SK-N-SH (cell line): ENCODE data around the gene LRRC75A. TPM values are rescaled to one million over a fixed set of nuclear protein-coding genes. Genes with fewer than 3 reads are reported as not detected.

Experiments
- CTCF ChIA-PET: fragments of 300-600, 350-600 bp; formaldehyde crosslinking; extraction: SDS; loops from one replicate; lab custom pipeline; 2021; lab: Yijun Ruan, JAX
- POLR2A ChIA-PET: fragments of 350-600 bp; sonication (Branson Sonifier 250); formaldehyde crosslinking; extraction: SDS; loops from one replicate; lab custom pipeline; 2020; ENCODE audit warnings: antibody characterized with exemption, inconsistent platforms; lab: Yijun Ruan, JAX
- DNase-seq: peaks from one replicate; pipeline ENCODE4 v3.0.0; 2012
- H2AFZ ChIP-seq: fragments of 200-600 bp; sonication (generic); 2 replicates; pipeline ENCODE4 v1.8.1; 2016; ENCODE audit warnings: antibody characterized with exemption, mild to moderate bottlenecking, low read depth
- H3F3A ChIP-seq: fragments of 200-600 bp; sonication (generic); replicated peaks from 2 replicates; pipeline ENCODE3; 2016; ENCODE audit warnings: antibody characterized with exemption, mild to moderate bottlenecking; ENCODE audit not compliant: insufficient read depth
- H3K27ac ChIP-seq, 2 experiments: fragments of 200-500 bp in 1 of 2; fragments of 200-600 bp in 1 of 2; sonication (Bioruptor generic) in 1 of 2; sonication (generic), shearing (Covaris generic) in 1 of 2; 2 replicates each; pipeline versions ENCODE4 v1.5.1 to v1.6.1; 2014 to 2016; ENCODE audit warnings: low read depth in 2 of 2, inconsistent platforms in 1 of 2, low read length in 1 of 2, mild to moderate bottlenecking in 1 of 2, mixed read lengths in 1 of 2
- H3K27me3 ChIP-seq: fragments of 200-600 bp; sonication (generic), shearing (Covaris generic); 2 replicates; pipeline ENCODE4 v1.6.1; 2016; ENCODE audit warnings: mixed run types; ENCODE audit not compliant: insufficient read depth
- H3K36me3 ChIP-seq, 2 experiments: fragments of 200-500 bp in 1 of 2; fragments of 200-600 bp in 1 of 2; sonication (Bioruptor generic) in 1 of 2; sonication (generic) in 1 of 2; replicated peaks in 1 of 2; 2 replicates each; pipeline versions ENCODE3 to v1.5.1; 2014 to 2016; ENCODE audit warnings: low read length in 1 of 2, mild to moderate bottlenecking in 1 of 2; ENCODE audit not compliant: insufficient read depth in 2 of 2, control insufficient read depth in 1 of 2
- H3K4me1 ChIP-seq, 2 experiments: fragments of 200-500 bp in 1 of 2; fragments of 200-600 bp in 1 of 2; sonication (Bioruptor generic) in 1 of 2; sonication (generic), shearing (Covaris generic) in 1 of 2; 2 replicates each; pipeline versions ENCODE4 v1.5.1 to v1.6.1; 2014 to 2016; ENCODE audit warnings: low read depth in 1 of 2, low read length in 1 of 2, mixed run types in 1 of 2; ENCODE audit not compliant: insufficient read depth in 2 of 2, control insufficient read depth in 1 of 2
- H3K4me2 ChIP-seq: fragments of 200-600 bp; sonication (generic), shearing (Covaris generic); 2 replicates; pipeline ENCODE4 v1.6.1; 2017; ENCODE audit warnings: mixed run types
- H3K4me3 ChIP-seq, 2 experiments: fragments of 200-500 bp in 1 of 2; fragments of 200-600 bp in 1 of 2; sonication (Bioruptor generic) in 1 of 2; sonication (generic), shearing (Covaris generic) in 1 of 2; 2 replicates each; pipeline versions ENCODE4 v1.5.1 to v1.8.1; 2014 to 2016; ENCODE audit warnings: low read depth in 2 of 2, inconsistent platforms in 1 of 2, low read length in 1 of 2, mild to moderate bottlenecking in 1 of 2, mixed read lengths in 1 of 2, moderate library complexity in 1 of 2
- H3K79me2 ChIP-seq: fragments of 200-600 bp; sonication (generic); 2 replicates; pipeline ENCODE4 v1.8.1; 2017; ENCODE audit warnings: mild to moderate bottlenecking; ENCODE audit not compliant: insufficient read depth
- H3K9ac ChIP-seq: fragments of 200-600 bp; sonication (generic); 2 replicates; pipeline ENCODE4 v1.6.1; 2017; ENCODE audit warnings: mixed run types
- H3K9me2 ChIP-seq: fragments of 200-600 bp; sonication (generic); 2 replicates; pipeline ENCODE4 v1.6.1; 2017; ENCODE audit warnings: mixed run types
- H3K9me3 ChIP-seq: fragments of 200-600 bp; sonication (generic); 2 replicates; pipeline ENCODE4 v1.6.1; 2017; ENCODE audit warnings: mixed run types, mild to moderate bottlenecking, moderate library complexity
- H4K20me1 ChIP-seq: fragments of 200-600 bp; sonication (generic); 2 replicates; pipeline ENCODE4 v1.6.1; 2017; ENCODE audit warnings: mild to moderate bottlenecking, mixed run types; ENCODE audit not compliant: insufficient read depth
- CHD2 ChIP-seq: fragments of 150-350 bp; IDR thresholded peaks from 2 replicates; pipeline ENCODE4 v1.6.1; 2018; ENCODE audit warnings: low read length; ENCODE audit not compliant: partially characterized antibody
- ELF1 ChIP-seq: IDR thresholded peaks from 2 replicates; pipeline ENCODE4 v1.4.0; 2012
- EP300 ChIP-seq, 2 experiments: IDR thresholded peaks; 2 replicates each; pipeline versions ENCODE4 v1.4.0 to v1.6.1; 2012; ENCODE audit warnings: borderline replicate concordance in 1 of 2, low read depth in 1 of 2, low read length in 1 of 2
- FOXJ3 ChIP-seq: sonication (generic); formaldehyde crosslinking; IDR thresholded peaks from 2 replicates; pipeline ENCODE4 v1.5.1; 2020; ENCODE audit warnings: mild to moderate bottlenecking, missing genetic modification reagents
- FOXM1 ChIP-seq: IDR thresholded peaks from 2 replicates; pipeline ENCODE4 v1.4.0; 2012; ENCODE audit warnings: low read depth, mild to moderate bottlenecking
- GABPA ChIP-seq: IDR thresholded peaks from 2 replicates; pipeline ENCODE4 v1.4.0; 2012; ENCODE audit warnings: low read depth, mild to moderate bottlenecking
- IRF3 ChIP-seq: fragments of 150-350 bp; IDR thresholded peaks from 2 replicates; pipeline ENCODE4 v1.6.1; 2016; ENCODE audit warnings: mild to moderate bottlenecking, low read depth, low read length
- MEF2A ChIP-seq: IDR thresholded peaks from 2 replicates; pipeline ENCODE4 v1.4.0; 2012; ENCODE audit warnings: low read depth, borderline replicate concordance
- MXI1 ChIP-seq: IDR thresholded peaks from 2 replicates; pipeline ENCODE4 v1.6.1; 2012; ENCODE audit warnings: mild to moderate bottlenecking, low read depth, low read length, improper control_type of control experiment
- POLR2AphosphoS5 ChIP-seq: IDR thresholded peaks from 2 replicates; pipeline ENCODE4 v1.6.1; 2012; ENCODE audit warnings: low read depth, low read length
- RFX5 ChIP-seq: IDR thresholded peaks from 2 replicates; pipeline ENCODE4 v1.6.1; 2012; ENCODE audit warnings: mild to moderate bottlenecking, improper control_type of control experiment, low read length
- SIN3A ChIP-seq: IDR thresholded peaks from 2 replicates; pipeline ENCODE4 v1.6.1; 2012; ENCODE audit warnings: low read depth, mild to moderate bottlenecking, low read length, moderate library complexity, borderline replicate concordance
- SMC3 ChIP-seq: IDR thresholded peaks from 2 replicates; pipeline ENCODE4 v1.6.1; 2012; ENCODE audit warnings: low read depth, low read length, improper control_type of control experiment
- TAF1 ChIP-seq: IDR thresholded peaks from 2 replicates; pipeline ENCODE4 v1.6.1; 2012; ENCODE audit warnings: low read depth, mild to moderate bottlenecking, low read length, moderate library complexity, borderline replicate concordance
- TEAD4 ChIP-seq: IDR thresholded peaks from 2 replicates; pipeline ENCODE4 v1.4.0; 2012; ENCODE audit warnings: mild to moderate bottlenecking, borderline replicate concordance; ENCODE audit not compliant: insufficient read depth
- WGBS: methylation state at CpG from one replicate; pipeline ENCODE4 v1.1.6; 2017; ENCODE audit warnings: low lambda C conversion rate; 5-methylcytosine and 5-hydroxymethylcytosine counted together
- polyA plus RNA-seq, 3 experiments: library from polyadenylated mRNA; depleted of rRNA; stranded (reverse); fragments of >200 nt; gene quantifications; 2 replicates each; pipeline ENCODE4 v1.2.3, GENCODE V29; 2012
- TF ChIP-seq, protein P1 (sequence below): fragments of 150-350 bp; IDR thresholded peaks from 2 replicates; pipeline ENCODE4 v1.6.1; 2017; ENCODE audit warnings: antibody characterized with exemption, low read length, low read depth, borderline replicate concordance
- TF ChIP-seq, protein P2 (sequence below): IDR thresholded peaks from 2 replicates; pipeline ENCODE4 v1.4.0; 2012; ENCODE audit warnings: low read depth, borderline replicate concordance

The LRRC75A gene
- polyA plus RNA-seq, 1 of the 3 experiments (the other 2 are of a cell fraction) = 1.2 TPM

DNA sequence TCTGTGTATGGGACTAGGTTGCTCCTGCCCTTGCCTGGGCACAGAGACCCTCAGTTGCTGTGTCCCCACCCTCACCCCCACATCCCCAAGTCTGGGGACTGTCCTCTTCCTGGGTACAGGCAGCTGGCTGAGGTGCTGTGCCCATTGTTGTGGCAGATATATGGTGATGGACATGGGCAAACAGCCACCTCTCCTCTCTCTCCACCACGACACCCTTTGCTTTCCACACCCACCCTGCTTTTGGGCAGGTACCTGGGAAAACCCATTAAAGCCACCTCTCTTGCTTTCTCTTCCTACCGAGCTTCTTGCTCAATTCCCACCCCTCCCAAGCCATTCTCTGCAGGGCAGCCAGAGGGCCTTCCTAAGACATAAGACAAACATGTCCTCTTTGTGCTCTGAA is 54.9 kb downstream of the LRRC75A start:
- H3K79me2 ChIP-seq = peaks cover 33% of the 10 kb centered on the region
- POLR2A ChIA-PET = interaction anchor here (1.7 kb wide), 1 partner anchor 87 kb away, joined by 5 read pairs; no protein-coding TSS in a partner anchor
- H3K4me2 ChIP-seq = no peak overlapping the region
- no peak overlapping the region for H3K4me3 ChIP-seq
- H3K9me3 ChIP-seq = no peaks in the 10 kb centered on the region
- H3K9ac ChIP-seq = no peak overlapping the region
- H3K9me2 ChIP-seq = no peaks in the 10 kb centered on the region
- WGBS = 84% methylated on average over 2 of the region's 2 CpGs
- CTCF ChIA-PET = interaction anchor here (1.2 to 1.5 kb wide), 3 partner anchors 9 to 30 kb away, joined by 3 to 7 read pairs (median 4); no protein-coding TSS in a partner anchor
- no peak for DNase-seq
- peaks cover 19% of the 10 kb centered on the region for H3F3A ChIP-seq
- H3K27ac ChIP-seq = no peak overlapping the region
- H3K27me3 ChIP-seq = no peaks in the 10 kb centered on the region
- H3K4me1 ChIP-seq = peaks cover 18 to 19% of the 10 kb centered on the region in 2 experiments; a peak in 3 of 4 replicates
- peaks cover 27% of the 10 kb centered on the region for H4K20me1 ChIP-seq
- TF ChIP-seq MEF2A (no peak), IRF3 (no peak), EP300 (IDR thresholded peaks at IDR 0.05; ENCODE audit: borderline replicate concordance in 1 of 2, low read depth in 1 of 2, low read length in 1 of 2) (no peak), CHD2 (no peak), RFX5 (no peak), GABPA (no peak)
- no peak overlapping the region for H2AFZ ChIP-seq
- H3K36me3 ChIP-seq = peaks cover 19 to 26% of the 10 kb centered on the region in 2 experiments

GRCh38 chr17:16435925-16436886 is 55.8 kb downstream of the LRRC75A start:
- POLR2A ChIA-PET = interaction anchor here (0.6 kb wide), 1 partner anchor 28 kb away, joined by 3 read pairs; no protein-coding TSS in a partner anchor

More at GRCh38 chr17:16435925-16436886, 55.8 kb downstream of the LRRC75A start:
- H3K79me2 ChIP-seq = peaks cover 24% of the 10 kb centered on the region
- H2AFZ ChIP-seq = no peak overlapping the region
- no peaks in the 10 kb centered on the region for H3K9me2 ChIP-seq
- H3K9ac ChIP-seq = no peak overlapping the region
- no peaks in the 10 kb centered on the region for H3K27me3 ChIP-seq
- H3K36me3 ChIP-seq = peaks cover 11 to 18% of the 10 kb centered on the region in 2 experiments
- no peak for TF ChIP-seq MXI1
- no peak for TF ChIP-seq CHD2
- TF ChIP-seq POLR2AphosphoS5 = no peak
- TF ChIP-seq SIN3A = no peak
- TF ChIP-seq, protein P1, sequence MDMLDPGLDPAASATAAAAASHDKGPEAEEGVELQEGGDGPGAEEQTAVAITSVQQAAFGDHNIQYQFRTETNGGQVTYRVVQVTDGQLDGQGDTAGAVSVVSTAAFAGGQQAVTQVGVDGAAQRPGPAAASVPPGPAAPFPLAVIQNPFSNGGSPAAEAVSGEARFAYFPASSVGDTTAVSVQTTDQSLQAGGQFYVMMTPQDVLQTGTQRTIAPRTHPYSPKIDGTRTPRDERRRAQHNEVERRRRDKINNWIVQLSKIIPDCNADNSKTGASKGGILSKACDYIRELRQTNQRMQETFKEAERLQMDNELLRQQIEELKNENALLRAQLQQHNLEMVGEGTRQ = no peak
- no peak for TF ChIP-seq ELF1
- no peak for TF ChIP-seq SMC3
- no peak for TF ChIP-seq FOXM1
- no peak for TF ChIP-seq FOXJ3 (CRISPR knock-in tag)
- TF ChIP-seq TAF1 = no peak
- TF ChIP-seq, protein P2, sequence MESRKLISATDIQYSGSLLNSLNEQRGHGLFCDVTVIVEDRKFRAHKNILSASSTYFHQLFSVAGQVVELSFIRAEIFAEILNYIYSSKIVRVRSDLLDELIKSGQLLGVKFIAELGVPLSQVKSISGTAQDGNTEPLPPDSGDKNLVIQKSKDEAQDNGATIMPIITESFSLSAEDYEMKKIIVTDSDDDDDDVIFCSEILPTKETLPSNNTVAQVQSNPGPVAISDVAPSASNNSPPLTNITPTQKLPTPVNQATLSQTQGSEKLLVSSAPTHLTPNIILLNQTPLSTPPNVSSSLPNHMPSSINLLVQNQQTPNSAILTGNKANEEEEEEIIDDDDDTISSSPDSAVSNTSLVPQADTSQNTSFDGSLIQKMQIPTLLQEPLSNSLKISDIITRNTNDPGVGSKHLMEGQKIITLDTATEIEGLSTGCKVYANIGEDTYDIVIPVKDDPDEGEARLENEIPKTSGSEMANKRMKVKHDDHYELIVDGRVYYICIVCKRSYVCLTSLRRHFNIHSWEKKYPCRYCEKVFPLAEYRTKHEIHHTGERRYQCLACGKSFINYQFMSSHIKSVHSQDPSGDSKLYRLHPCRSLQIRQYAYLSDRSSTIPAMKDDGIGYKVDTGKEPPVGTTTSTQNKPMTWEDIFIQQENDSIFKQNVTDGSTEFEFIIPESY = no peak
- TF ChIP-seq EP300 (IDR thresholded peaks at IDR 0.05; ENCODE audit: borderline replicate concordance in 1 of 2, low read depth in 1 of 2, low read length in 1 of 2) = no peak
- TF ChIP-seq TEAD4 = no peak
- no peak overlapping the region for H3K27ac ChIP-seq
- H3K4me2 ChIP-seq = no peak overlapping the region
- H3K9me3 ChIP-seq = no peaks in the 10 kb centered on the region
- WGBS = 85% methylated on average over 12 of the region's 14 CpGs
- peaks cover 9 to 18% of the 10 kb centered on the region in 2 experiments; a peak in 3 of 4 replicates for H3K4me1 ChIP-seq
- no peak for DNase-seq
- CTCF ChIA-PET = interaction anchor here (1.2 to 1.5 kb wide), 2 partner anchors 8 to 10 kb away, joined by 4 to 7 read pairs; no protein-coding TSS in a partner anchor
- peaks cover 18% of the 10 kb centered on the region for H4K20me1 ChIP-seq
- H3K4me3 ChIP-seq = no peak overlapping the region
- peaks cover 13% of the 10 kb centered on the region for H3F3A ChIP-seq
